ENCODE measurements around the gene DLX6.

Gene DLX6

DNA sequence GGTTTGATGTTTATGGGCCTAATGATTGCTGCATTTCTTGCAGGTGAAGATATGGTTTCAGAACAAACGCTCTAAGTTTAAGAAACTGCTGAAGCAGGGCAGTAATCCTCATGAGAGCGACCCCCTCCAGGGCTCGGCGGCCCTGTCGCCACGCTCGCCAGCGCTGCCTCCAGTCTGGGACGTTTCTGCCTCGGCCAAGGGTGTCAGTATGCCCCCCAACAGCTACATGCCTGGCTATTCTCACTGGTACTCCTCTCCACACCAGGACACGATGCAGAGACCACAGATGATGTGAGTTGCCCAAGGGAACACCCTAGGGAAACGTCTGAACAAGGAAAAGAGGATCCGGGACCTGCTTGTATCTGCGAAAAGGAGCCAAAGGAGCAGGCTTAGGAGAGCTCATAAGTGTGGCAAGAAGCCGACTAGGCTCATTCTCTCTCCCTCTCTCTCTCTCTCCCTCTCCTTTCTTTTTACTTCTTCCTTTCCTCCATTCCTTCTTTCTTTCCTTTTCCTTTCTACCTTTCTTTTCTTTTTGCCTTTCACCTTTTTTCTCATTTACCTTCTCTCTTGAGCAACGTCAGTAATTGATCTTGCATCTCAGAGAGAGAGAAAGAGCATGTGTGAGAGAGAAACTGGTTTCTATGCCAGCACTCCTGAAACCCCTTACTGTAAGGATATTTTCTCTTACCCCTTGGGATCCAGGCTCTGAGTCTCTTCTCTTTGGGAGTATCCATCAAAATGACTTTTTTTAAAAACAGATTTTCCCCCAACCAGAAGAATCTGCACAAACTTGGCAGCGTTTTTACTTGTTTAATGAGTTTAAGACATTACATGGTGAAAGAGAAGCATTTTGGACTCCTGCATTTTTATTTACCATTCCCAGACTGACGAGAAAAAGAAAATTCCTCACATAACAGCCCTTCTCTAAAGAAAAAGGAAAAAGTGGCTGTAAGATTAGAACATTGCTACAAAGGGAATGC lies 4.7 kb downstream of the DLX6 start:
- DNase-seq (ENCODE audit: low read depth in 2 of 2, low spot score in 1 of 2): no peak

DNA sequence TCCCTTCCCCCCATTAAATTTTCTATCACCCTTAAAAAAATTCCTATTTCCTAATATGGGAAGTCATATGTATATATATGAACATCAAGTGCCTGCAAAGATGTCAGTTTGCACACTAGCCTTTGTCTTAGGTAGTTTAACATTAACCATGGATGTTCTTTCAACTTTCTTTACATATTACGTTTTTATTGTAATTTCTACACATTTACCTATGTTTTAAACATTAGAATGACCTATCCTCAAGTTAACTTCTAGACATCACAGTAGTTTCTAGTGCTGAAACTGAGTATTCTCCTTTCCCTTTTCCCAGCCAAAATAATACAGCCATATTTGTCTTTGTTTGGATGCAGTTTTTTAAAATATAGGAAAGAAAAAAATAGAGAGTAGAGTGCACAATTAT lies 5.8 kb downstream of the DLX6 start:
- DNase-seq (ENCODE audit: low read depth in 2 of 2, low spot score in 1 of 2): no peak

DNA sequence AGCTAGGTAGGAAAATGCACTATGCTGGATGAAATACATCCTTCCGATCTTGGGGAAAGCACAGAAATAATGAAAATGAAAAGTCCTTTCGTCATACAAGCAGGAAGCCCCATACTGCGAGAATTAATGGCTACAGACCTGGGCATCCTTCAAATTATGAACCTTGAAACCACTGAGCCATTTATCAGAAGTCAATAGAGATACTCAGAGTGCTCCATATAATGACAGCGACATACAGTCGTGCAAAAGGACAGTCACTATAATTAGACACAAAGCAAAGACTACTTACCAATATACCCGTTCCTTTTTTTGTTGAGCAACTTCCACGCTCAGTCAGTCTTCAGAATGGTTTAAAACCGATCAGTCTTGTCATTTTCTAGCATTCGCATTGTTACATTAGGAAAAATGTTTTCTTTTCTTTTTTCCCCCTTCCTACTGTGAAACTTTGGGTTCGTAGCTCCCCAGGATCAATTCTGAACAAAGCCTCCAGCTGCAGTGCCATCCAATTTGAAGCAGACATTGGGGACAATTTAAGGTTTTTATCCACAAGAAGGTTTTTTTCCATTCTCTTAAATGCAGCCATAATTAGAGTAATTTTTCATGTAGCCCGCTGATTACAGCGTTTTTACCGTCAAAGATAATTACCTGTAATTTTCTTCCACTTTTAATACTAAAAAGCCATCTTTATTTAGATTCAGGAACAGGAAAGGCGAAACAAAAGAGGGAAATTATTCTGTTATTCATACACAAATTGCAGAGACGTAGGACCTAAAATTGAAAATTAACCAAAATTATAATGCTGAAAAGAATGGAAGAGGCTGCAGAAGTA lies 6.4 kb downstream of the DLX6 start:
- no peak for DNase-seq (ENCODE audit: low read depth in 2 of 2, low spot score in 1 of 2)

DNA sequence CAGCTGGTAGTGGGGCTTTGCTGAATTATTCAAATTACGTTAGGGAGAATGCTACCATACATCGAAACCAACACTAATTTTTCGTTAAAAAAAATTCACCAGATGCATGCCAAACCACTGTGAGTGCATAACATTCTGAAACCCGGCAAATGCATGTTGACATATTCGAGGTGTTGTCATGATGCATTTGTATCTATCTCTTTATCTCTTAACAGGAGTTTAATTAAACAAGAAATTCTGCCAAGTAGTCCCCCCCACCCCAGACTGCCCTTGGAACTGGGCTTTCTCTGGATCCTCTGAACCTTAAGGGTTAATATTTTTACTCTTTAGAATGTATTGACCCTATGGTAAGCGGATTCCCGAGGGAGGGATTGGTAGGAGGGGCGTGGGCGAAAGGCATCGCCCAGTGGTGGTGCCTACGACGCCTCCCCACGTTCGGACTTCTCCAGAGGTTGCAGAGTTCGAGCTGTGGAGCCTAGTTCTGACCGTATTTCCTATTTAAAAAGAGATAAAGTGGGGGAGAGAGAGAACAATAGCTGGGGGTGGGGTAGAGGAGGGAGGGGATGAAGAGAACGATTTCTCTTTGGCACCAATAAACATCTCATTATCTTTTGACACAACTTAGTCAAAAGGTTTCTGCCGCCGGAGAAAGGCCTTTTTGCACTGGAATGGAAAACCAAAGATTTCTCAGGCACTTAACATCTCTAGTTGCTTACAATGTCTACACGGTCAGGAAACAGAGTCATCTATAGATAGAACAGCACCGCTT lies 7.2 kb downstream of the DLX6 start:
- no peak for DNase-seq (ENCODE audit: low read depth in 2 of 2, low spot score in 1 of 2)

DNA sequence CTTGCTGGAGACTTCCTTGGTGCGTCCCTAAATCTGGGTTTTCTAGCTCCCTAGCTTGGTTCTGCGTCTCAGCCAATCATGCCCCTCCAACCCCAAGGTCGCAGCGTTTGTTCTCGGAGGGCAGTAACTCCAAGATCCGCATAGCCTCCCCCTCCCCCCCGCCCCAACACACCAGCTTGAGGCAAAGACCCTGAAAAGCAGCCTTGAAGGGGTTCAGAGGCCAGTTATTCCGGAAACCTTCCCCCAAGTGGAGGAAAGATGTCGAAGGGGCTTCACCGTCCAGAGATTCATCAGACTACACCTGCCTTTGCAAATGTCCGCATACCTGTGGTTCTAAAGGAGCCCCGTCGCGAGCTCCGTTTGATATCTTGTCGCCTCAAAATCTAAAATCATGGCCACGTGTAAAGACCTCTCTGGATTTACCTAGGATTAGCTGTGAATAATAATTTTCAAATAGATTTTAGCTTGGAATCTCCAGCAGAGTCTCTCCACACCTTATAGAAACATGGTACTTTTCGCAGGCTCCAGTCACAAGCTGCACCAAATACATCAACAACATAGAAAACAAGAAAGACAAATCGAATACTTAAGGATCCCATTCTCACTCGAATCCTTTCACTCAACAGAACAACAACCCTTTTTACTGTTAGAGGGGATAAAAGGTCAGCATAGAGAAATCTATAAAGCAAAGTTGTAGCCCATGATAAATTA lies 7.9 kb downstream of the DLX6 start:
- no peak for DNase-seq (ENCODE audit: low read depth in 2 of 2, low spot score in 1 of 2)

DNA sequence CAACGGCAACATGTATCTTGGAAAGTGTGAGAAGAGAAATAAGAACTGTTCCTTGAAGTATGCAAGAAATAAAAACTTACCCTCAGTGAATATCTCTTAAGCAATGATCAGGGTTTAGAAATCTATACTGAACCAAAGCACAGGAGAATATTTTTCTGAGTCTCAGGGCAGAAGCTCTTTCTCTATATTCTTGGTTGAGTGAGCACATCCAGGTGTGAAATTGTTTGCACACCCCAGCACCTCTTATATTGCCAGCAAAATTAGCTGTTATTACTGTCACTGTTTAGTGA lies 8.4 kb downstream of the DLX6 start:
- DNase-seq (ENCODE audit: low read depth in 2 of 2, low spot score in 1 of 2): no peak

DNA sequence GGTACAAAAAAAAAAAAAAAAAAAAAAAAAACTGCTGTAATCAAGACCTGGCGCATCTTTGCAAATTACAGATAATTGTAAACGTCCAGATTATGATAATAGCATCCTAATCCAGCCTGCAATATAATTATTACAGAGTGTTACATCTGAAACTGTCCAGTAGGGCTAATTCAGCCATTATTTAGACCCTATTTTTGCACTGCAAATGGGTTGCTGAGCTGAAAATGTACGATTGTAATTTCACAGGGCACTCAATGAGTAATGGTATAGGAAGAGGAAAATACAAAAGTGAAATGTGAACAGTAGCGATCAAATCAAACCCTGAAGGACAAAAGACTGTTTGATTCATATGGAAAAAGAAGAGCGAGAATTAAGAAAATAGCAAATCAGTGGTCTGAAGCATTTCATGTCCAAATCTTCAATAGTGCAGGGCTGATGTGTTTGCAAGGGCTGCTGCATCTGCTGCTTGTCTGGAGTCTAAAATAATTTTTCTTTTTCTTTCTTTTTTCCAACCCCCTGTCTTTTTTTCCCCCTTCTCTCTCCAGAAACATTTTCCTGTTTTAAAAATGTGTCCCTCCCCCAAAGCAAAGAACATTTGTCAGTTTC lies 8.9 kb downstream of the DLX6 start:
- no peak for DNase-seq (ENCODE audit: low read depth in 2 of 2, low spot score in 1 of 2)

DNA sequence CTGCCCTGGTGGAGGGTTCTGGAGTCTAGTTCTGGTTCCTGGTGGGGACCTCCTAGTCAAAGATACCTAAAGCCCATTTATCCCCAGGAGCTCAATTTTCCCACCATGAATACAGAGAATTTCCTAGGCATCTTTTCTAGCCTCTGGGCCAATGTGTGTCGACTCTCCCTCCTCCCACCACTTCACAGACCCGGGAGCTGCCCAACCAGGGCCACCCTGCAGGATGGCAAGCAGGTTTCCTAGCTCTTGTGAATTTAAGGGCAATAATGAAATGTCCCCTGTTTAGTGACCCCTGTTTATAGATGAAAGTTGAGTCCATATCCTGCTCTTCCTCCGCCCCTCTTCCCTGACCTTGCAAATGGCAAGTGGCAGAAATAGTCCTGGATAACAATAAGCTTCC lies 9.9 kb downstream of the DLX6 start:
- no peak for DNase-seq (ENCODE audit: low read depth in 2 of 2, low spot score in 1 of 2)

DNA sequence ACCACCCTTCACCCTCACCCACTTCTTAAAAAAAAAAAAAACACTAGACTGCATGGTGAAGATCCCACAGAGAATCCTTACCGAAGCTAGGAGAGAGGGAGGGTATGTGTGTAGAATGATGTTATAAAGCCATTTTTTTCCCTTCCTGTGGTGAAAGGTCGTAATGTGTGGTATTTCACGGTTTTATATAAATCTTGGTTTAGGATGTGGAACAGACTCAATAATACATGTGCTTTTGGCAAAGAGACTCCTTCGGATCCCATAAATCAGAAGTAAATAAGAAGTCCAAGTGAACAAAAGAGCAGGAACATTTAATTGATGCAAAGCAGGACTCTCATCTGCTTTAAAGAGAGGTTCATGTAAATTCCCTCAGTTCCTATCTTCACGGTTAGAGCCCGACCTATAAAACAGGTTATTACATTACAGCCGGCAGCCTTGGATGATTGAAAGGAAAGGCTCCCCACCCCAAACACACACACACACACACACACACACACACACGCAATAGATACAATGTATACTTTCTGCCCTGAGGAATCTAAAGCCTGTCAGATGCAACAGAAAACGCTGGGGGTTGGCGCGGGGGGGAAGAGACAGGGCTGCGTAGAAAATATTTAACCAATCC lies 10.5 kb downstream of the DLX6 start:
- no peak for DNase-seq (ENCODE audit: low read depth in 2 of 2, low spot score in 1 of 2)

DNA sequence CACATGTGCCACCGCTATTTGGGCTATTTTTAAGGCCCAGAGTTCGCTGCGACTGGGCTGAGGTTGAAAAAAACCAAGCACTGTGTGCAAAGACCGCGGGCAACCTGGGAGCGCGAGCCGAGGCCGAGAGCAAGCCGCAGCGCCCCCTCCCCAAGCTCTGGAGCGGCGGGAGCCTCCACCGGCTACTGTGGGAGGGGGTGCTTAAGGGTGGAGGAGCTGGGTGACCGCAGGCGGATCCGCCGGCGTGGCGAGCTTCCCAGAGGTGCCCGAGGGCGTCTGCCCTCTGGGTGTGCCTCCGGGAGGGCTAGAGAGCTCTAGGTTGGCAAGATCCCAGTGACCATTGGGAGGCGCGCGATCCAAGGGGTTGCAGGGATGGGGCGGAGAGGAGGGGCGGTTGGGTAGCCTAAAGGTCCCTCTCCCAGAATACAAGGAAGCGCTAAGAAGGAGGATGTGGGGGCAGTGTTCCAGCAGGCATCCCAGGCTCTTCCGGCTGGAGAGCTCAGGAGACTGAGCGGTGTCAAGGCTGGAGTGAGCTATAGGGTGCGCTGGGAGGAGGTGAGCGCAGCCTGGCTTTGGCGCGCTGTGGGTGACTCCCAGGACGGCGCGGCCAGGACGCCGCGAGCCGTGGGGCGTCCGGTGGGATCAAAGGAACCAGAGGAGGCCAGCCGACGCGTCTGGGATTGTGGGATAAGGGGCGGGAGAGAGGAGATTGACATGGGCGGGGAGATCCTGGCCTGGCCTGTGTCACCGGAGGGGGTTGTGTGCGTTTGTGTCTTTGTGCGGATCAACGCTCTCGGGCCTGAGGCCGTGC lies 11.2 kb downstream of the DLX6 start:
- no peak for DNase-seq (ENCODE audit: low read depth in 2 of 2, low spot score in 1 of 2)

DNA sequence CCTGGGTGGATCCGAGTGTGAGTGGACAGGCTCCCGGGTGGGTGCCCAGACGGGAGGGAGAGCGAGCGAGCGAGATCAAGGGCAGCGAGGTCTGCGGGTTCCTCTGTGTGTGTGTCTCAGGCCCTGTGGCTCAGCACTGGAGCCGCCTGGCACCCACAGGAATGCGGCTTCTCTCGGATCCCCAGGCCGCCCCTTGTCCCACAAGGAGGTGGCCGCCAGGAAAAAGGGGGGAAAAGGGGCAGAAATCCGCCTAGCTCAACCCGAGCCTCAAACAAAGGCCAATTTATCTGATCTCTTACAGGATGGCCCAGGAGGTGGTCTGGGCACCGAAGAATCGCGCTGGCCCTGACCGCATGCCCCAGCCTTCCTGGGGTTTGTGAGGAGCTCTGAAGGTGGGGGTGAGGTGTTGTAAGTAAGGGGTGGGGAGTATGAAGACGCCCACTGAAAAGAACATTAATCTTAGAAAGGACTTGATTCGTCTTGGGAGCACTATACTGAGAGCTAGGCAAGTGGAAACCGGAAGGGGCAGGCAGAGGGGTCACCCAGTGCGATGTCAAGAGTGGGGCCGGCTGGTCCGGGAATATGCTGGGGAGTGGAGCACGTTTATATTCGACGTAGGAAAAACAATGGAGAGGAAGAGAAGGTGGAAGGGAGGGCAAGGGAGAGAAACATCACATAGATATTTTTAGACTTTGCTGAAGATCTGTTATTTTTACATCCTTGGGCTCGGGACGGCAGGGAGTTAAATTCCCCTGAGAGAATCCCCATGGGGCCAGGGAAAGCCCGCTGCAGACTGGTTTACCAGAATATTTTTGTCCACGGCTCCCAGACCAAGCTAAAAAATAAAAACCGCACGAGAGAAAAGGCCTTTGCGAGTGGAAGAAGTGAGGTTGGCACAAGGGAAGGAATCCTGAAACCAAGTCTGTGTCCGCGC lies 12.1 kb downstream of the DLX6 start:
- no peak for DNase-seq (ENCODE audit: low read depth in 2 of 2, low spot score in 1 of 2)

DNA sequence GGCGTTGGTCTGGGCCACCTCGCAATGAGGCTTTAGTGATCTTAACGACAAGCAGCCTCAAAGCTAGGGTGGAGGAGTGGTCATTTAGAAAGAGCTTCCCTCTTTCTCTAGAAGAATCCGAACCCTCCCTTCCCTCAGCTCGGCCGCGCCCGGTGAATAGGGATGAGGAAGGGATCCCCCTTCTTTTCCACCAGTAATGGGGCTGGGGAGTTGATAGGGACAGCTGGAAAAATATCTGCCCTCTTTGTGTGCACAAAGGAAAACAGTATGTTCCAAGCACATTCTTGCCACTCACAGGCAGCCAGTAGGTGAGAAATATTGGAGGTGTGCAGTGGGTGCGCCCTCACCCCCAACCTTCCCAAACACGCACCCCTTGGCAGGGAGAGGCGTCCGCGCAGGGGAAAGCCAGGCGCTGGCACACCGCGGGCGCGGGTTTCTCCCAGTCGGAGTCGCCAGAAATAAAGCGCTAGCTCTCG lies 12.8 kb downstream of the DLX6 start:
- no peak for DNase-seq (ENCODE audit: low read depth in 2 of 2, low spot score in 1 of 2)

DNA sequence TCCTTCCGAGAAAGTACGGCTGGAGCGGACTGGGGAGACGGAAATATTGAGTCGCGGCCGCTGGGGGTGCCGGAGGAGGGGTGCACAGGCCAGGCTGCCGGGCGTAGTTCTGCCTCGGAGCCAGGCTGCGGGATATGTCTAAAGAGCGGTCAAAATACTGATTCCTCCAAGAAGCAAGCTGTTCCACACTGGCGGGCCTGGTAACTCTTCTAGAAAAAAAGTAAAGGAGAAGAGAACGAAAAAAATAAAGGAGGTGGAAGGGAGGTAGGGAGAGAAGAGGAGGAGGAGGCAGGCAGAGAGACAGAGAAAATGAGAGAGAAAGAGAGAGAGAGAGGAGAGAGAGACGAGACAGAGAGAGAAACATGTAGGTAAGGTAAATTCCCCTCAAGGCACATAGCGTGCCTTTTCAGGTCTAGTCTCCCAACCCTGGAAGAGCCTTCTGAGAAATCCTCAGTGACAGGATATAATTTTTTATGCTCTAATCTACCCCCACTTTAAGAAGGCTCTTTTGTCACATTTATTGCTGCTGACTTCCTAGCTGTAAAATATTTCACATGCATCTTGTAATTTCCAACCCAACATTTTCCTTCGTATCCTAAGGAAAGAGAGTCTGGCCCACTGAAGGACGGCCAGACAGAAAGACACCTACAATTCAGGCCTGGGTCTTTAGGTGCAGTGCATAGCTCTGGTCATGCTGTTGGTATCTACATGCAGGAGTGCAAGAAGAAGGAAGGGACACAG lies 13.6 kb downstream of the DLX6 start:
- no peak for DNase-seq (ENCODE audit: low read depth in 2 of 2, low spot score in 1 of 2)

DNA sequence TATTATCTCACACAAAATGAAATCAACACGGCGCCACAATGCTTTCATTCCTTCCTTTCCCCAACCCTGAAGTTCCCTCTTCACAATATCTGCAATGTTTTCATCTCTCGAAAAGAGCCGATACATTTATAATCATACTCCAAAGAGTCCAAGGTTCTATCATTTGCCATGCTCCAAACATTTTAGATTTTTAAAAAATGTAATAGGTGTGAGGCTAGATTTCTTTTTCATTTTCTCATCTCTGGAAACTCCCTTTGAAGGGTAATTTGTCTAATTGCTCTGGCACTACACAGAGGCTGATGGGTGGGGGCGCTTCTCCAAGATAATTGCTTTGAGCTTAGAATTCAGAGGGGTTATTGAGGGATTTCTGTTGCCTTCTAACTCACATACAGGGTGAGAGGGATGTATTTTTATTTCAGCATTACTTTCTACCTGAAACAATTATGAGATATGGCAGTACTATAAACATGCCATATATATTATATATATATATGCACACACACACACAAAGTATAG lies 14.4 kb downstream of the DLX6 start:
- DNase-seq (ENCODE audit: low read depth in 2 of 2, low spot score in 1 of 2): no peak

DNA sequence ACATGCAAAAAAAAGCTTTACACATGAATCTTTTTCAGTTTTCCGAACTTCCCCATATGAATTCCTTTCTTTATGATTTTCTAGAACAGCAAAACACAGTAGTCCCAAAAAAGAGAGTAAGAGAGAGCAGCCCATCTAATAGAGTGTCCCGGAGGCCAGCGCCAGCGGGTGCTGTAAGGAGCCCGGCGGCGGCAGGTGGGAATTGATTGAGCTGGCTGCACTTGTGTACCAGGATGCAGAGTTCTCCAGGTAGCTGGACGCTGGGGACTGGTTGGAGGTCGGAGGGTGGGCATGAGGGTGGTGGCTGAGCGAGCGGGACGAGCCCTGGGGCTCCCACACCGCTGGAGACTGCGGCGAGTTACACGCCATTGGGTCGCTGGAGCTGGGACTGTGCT lies 15.2 kb downstream of the DLX6 start:
- no peak for DNase-seq (ENCODE audit: low read depth in 2 of 2, low spot score in 1 of 2)

DNA sequence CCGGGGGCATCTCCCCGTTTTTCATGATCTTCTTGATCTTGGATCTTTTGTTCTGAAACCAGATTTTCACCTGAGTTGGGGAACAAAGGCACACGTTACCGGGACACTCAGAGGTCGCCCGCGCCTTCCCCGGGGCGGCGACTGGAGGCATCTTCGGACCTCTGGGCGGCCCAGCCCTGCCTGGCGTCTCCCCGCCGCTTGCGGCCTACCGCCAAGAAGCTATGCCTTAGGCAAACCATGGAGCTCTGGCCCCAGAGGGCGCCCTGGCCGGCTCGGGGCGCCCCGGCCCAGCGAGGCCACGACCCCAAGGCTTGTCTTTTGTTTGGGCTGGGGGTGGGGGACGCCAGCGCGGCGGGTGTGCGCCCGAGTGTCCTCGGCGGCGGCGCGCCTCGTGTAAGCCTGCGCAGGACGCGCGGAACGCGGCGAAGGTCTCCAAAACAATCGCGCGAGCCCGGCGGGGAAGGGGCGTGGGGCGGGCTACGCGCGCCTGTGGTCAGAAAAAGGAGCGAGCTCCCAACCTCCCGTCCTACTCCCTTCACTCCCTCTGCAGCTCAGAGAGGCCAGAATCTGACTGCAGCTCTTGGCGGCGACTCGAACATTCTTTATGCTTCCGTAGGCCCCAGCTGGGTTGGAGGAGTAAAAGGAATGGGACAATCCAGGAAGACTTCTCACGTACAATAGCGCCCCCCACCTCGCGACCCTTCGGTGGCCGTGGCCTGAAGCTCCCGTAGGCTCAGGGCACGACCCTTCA lies 15.8 kb downstream of the DLX6 start:
- DNase-seq (ENCODE audit: low read depth in 2 of 2, low spot score in 1 of 2): no peak

All from stimulated activated CD8-positive, alpha-beta memory T cell treated with anti-CD3 and anti-CD28 coated beads, Interleukin-4, amount 100 ng/mL, for 4 hours (primary cell).